WTC11 (cell line): ENCODE measurements around the gene CCDC74A. TPM values are rescaled to one million over a fixed set of nuclear protein-coding genes. Genes with fewer than 3 reads are reported as not detected.
"Not testable (repeated sequence)": the region's sequence is repeated elsewhere in the genome, so short reads cannot be mapped to it uniquely, and the experiment has no call there.

Source experiments
- ATAC-seq: fragments of 200-7000 bp; cut with Tn5 transposase; 2 replicates; pipeline ENCODE4 v1.10.0; 2021; ENCODE audit warnings: mild to moderate bottlenecking, moderate library complexity
- CTCF ChIA-PET: fragments of 300-600 bp; sonication (Branson Sonifier 250); formaldehyde crosslinking; loops from one replicate; lab custom pipeline; 2021; ENCODE audit warnings: antibody characterized with exemption; lab: Charles Lee
- POLR2A ChIA-PET: fragments of 350-600 bp; sonication (Branson Sonifier 250); formaldehyde crosslinking; loops from one replicate; lab custom pipeline; 2021; ENCODE audit warnings: antibody characterized with exemption; lab: Charles Lee
- DNase-seq: peaks from one replicate; pipeline ENCODE4 v3.0.0; 2021; ENCODE audit warnings: low spot score
- H3K27ac Mint-ChIP-seq: 2 replicates; pipeline ENCODE4 v1.8.0; 2021; ENCODE audit warnings: mixed read lengths
- H3K27me3 Mint-ChIP-seq: 2 replicates; pipeline ENCODE4 v1.8.0; 2021; ENCODE audit warnings: low read depth, mild to moderate bottlenecking, moderate library complexity, mixed read lengths
- H3K36me3 Mint-ChIP-seq: 2 replicates; pipeline ENCODE4 v1.8.0; 2021; ENCODE audit warnings: mixed read lengths
- H3K4me1 Mint-ChIP-seq: 2 replicates; pipeline ENCODE4 v1.8.0; 2022; ENCODE audit warnings: mixed read lengths
- H3K4me3 Mint-ChIP-seq: 2 replicates; pipeline ENCODE4 v1.8.0; 2021; ENCODE audit warnings: mild to moderate bottlenecking, moderate library complexity, mixed read lengths
- H3K9me3 Mint-ChIP-seq: 2 replicates; pipeline ENCODE4 v1.8.0; 2021; ENCODE audit warnings: mixed read lengths
- MXD4 ChIP-seq: fragments of 250-450 bp; sonication (Bioruptor Pico); IDR thresholded peaks from 2 replicates; pipeline ENCODE4 v1.8.0; 2021; ENCODE audit warnings: mild to moderate bottlenecking, moderate library complexity, borderline replicate concordance
- NFYB ChIP-seq: sonication (generic); formaldehyde crosslinking; conservative IDR thresholded peaks from 2 replicates; pipeline ENCODE4 v1.8.0; 2022; ENCODE audit warnings: low read depth, missing genetic modification reagents
- TP53 ChIP-seq: sonication (generic); formaldehyde crosslinking; IDR thresholded peaks from 2 replicates; pipeline ENCODE4 v1.8.1; 2023; ENCODE audit warnings: mild to moderate bottlenecking, missing genetic modification reagents
- ZNF396 ChIP-seq: fragments of 250-450 bp; sonication (Bioruptor Pico); IDR thresholded peaks from 2 replicates; pipeline ENCODE4 v1.8.0; 2021; ENCODE audit warnings: mild to moderate bottlenecking, moderate library complexity, borderline replicate concordance
- total RNA-seq: library from RNA; stranded (reverse); gene quantifications from 3 replicates; pipeline ENCODE4 v1.2.3, GENCODE V29; 2021
- TF ChIP-seq, protein P1 (sequence below): fragments of 250-450 bp; sonication (Bioruptor Pico); IDR thresholded peaks from 2 replicates; pipeline ENCODE4 v2.1.2; 2022; ENCODE audit warnings: mild to moderate bottlenecking, moderate library complexity
- TF ChIP-seq, protein P2 (sequence below): sonication (generic); formaldehyde crosslinking; IDR thresholded peaks from 2 replicates; pipeline ENCODE4 v1.8.0; 2023; ENCODE audit warnings: missing genetic modification reagents
- TF ChIP-seq, protein P3 (sequence below): sonication (generic); formaldehyde crosslinking; IDR thresholded peaks from 2 replicates; pipeline ENCODE4 v1.8.0; 2022; ENCODE audit warnings: mild to moderate bottlenecking, missing genetic modification reagents
- TF ChIP-seq, protein P4 (sequence below): sonication (generic); formaldehyde crosslinking; IDR thresholded peaks from 2 replicates; pipeline ENCODE4 v1.8.1; 2022; ENCODE audit warnings: low read depth, mild to moderate bottlenecking, moderate library complexity, missing genetic modification reagents, borderline replicate concordance

CCDC74A gene
- total RNA-seq, 1 experiment from 2014 or later, result 16.7 TPM

DNA sequence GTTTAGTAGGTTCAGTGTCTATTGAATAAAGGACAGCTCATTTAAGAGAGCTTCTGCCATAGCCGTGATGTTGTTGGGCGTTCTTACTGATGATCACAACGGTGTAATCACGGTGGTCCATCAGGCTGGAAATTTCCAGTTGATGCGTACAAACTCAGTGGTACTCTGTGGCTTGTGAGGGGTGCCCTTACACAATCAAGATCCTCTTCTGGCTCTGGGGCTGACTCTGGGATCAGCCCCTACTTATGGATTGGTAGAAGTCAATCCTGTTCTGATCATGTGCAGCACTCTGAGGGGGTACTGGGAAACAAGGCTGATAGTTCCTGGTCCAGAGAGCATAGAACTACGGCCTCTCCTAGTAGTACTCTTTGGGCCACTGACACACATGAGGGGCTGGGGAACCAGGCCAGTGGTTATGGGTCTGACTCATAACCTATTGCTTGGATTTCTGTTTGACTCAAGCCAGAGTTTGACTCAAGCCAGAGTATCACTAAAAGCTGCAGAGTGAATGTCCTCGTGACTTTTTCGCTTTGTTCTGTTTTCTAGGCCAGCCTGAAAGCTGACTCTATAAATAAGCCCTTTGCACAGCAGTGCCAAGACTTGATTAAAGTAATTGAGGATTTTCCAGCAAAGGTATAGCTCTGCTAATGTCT is 29.2 kb upstream of the CCDC74A start:
- DNase-seq, H3K9me3 Mint-ChIP-seq, H3K4me1 Mint-ChIP-seq, CTCF ChIA-PET, ATAC-seq, POLR2A ChIA-PET, H3K27me3 Mint-ChIP-seq, H3K4me3 Mint-ChIP-seq: not testable (repeated sequence)
- Mint-ChIP-seq H3K36me3 (peaks cover 39% of the 10 kb centered on the region), H3K27ac (peak overlapping the region; percentile 74; the same call in 1 of the 2 replicates)

DNA sequence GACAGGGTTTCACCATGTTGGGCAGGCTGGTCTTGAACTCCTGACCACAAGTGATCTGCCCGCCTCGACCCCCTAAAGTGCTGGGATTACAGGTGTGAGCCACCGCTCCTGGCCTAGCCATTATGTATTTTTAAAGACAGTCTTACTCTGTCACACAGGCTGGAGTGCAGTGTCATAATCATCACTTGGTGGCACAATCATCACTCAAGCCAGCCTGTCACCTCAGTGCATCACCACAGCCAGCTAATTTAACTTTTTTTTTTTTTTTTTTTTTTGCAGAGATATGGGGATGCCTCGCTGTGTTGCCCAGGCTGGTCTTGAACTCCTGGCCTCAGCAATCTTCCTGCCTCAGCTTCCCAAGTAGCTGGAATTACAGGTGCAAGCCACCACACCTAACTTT is 24.1 kb upstream of the CCDC74A start:
- ATAC-seq, H3K27me3 Mint-ChIP-seq, H3K4me1 Mint-ChIP-seq, H3K4me3 Mint-ChIP-seq, DNase-seq, H3K27ac Mint-ChIP-seq, H3K9me3 Mint-ChIP-seq: not testable (repeated sequence)
- ChIA-PET CTCF (interaction anchor here (0.8 kb wide), 1 partner anchor 11 kb away, joined by 3 read pairs; no protein-coding TSS in a partner anchor), POLR2A (interaction anchor here (0.7 kb wide), 1 partner anchor 14 kb away, joined by 6 read pairs; no protein-coding TSS in a partner anchor)
- peaks cover 57% of the 10 kb centered on the region for H3K36me3 Mint-ChIP-seq

DNA sequence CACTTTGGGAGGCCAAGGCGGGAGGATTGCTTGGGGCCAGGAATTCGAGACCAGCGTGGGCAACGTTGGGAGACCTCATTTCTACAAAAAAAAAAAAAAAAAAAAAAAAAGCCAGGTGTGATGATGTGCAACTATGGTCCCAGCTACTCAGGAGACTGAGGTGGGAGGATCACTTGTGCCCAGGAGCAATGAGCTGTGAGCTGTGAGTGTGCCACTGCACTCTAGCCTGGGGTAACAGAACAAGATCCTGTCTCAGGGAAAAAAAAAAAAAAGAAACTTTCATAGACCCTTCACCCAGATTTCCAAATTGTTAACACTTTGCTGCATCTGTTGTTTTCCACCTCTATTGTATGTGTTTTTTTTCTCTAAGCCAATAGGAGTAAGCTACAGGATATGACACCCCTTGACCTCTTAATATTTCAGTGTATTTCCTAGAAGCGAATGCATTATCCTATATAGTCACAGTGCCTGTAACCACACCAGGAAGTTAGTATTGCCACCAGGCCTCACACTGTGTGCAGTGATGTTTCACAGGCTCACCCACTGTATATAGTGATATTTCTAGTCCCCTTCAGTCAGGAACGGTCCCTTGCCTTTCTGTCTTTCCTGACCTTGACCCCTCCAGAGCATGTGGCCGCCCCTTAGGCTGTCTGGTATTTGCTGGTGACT is 23.5 kb upstream of the CCDC74A start:
- DNase-seq, H3K4me1 Mint-ChIP-seq, H3K4me3 Mint-ChIP-seq, ATAC-seq, H3K27ac Mint-ChIP-seq, H3K9me3 Mint-ChIP-seq, POLR2A ChIA-PET, H3K27me3 Mint-ChIP-seq: not testable (repeated sequence)
- peaks cover 51% of the 10 kb centered on the region for H3K36me3 Mint-ChIP-seq
- CTCF ChIA-PET, result interaction anchor here (0.6 kb wide), 1 partner anchor 13 kb away, joined by 4 read pairs; no protein-coding TSS in a partner anchor

DNA sequence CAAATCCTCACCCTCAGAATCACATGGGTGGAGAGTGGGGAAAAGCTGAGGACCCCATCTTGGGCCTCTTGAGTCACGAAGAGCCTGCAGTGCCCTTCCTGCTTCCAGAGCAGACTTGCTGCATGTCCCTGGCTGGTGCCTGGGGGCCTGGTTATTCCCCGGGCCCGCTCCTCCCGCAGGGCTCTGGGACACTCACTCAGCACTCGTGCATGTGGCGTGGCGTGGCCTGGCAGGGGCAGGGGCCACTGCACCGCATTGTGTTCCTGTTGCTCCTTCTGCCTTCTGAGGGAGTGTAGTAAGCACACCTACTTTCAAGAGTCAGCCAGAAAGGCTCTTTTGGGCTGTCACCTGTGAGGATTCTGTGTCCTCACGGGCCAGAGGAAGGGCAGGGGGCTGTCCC is 18.1 kb upstream of the CCDC74A start:
- H3K4me3 Mint-ChIP-seq, result no peak overlapping the region
- TF ChIP-seq, protein P1, sequence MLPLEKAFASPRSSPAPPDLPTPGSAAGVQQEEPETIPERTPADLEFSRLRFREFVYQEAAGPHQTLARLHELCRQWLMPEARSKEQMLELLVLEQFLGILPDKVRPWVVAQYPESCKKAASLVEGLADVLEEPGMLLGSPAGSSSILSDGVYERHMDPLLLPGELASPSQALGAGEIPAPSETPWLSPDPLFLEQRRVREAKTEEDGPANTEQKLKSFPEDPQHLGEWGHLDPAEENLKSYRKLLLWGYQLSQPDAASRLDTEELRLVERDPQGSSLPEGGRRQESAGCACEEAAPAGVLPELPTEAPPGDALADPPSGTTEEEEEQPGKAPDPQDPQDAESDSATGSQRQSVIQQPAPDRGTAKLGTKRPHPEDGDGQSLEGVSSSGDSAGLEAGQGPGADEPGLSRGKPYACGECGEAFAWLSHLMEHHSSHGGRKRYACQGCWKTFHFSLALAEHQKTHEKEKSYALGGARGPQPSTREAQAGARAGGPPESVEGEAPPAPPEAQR (CRISPR knock-in tag), result no peak
- TF ChIP-seq ZNF396 (CRISPR knock-in tag) (no peak), NFYB (CRISPR knock-in tag) (no peak), TP53 (CRISPR knock-in tag) (no peak), MXD4 (CRISPR knock-in tag) (no peak)
- TF ChIP-seq, protein P2, sequence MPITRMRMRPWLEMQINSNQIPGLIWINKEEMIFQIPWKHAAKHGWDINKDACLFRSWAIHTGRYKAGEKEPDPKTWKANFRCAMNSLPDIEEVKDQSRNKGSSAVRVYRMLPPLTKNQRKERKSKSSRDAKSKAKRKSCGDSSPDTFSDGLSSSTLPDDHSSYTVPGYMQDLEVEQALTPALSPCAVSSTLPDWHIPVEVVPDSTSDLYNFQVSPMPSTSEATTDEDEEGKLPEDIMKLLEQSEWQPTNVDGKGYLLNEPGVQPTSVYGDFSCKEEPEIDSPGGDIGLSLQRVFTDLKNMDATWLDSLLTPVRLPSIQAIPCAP (CRISPR knock-in tag), result no peak
- TF ChIP-seq, protein P3, sequence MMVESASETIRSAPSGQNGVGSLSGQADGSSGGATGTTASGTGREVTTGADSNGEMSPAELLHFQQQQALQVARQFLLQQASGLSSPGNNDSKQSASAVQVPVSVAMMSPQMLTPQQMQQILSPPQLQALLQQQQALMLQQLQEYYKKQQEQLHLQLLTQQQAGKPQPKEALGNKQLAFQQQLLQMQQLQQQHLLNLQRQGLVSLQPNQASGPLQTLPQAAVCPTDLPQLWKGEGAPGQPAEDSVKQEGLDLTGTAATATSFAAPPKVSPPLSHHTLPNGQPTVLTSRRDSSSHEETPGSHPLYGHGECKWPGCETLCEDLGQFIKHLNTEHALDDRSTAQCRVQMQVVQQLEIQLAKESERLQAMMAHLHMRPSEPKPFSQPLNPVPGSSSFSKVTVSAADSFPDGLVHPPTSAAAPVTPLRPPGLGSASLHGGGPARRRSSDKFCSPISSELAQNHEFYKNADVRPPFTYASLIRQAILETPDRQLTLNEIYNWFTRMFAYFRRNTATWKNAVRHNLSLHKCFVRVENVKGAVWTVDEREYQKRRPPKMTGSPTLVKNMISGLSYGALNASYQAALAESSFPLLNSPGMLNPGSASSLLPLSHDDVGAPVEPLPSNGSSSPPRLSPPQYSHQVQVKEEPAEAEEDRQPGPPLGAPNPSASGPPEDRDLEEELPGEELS (CRISPR knock-in tag), result no peak
- TF ChIP-seq, protein P4, sequence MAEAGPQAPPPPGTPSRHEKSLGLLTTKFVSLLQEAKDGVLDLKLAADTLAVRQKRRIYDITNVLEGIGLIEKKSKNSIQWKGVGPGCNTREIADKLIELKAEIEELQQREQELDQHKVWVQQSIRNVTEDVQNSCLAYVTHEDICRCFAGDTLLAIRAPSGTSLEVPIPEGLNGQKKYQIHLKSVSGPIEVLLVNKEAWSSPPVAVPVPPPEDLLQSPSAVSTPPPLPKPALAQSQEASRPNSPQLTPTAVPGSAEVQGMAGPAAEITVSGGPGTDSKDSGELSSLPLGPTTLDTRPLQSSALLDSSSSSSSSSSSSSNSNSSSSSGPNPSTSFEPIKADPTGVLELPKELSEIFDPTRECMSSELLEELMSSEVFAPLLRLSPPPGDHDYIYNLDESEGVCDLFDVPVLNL (CRISPR knock-in tag), result no peak
- H3K9me3 Mint-ChIP-seq, result no peaks in the 10 kb centered on the region
- H3K27me3 Mint-ChIP-seq, result no peaks in the 10 kb centered on the region; the same call in 1 of the 2 replicates
- no peaks in the 10 kb centered on the region for H3K4me1 Mint-ChIP-seq
- no peak overlapping the region for H3K27ac Mint-ChIP-seq
- ChIA-PET POLR2A (no interaction called here), CTCF (no interaction called here)
- DNase-seq (no peak), ATAC-seq (no peak)
- peaks cover 30% of the 10 kb centered on the region for H3K36me3 Mint-ChIP-seq

DNA sequence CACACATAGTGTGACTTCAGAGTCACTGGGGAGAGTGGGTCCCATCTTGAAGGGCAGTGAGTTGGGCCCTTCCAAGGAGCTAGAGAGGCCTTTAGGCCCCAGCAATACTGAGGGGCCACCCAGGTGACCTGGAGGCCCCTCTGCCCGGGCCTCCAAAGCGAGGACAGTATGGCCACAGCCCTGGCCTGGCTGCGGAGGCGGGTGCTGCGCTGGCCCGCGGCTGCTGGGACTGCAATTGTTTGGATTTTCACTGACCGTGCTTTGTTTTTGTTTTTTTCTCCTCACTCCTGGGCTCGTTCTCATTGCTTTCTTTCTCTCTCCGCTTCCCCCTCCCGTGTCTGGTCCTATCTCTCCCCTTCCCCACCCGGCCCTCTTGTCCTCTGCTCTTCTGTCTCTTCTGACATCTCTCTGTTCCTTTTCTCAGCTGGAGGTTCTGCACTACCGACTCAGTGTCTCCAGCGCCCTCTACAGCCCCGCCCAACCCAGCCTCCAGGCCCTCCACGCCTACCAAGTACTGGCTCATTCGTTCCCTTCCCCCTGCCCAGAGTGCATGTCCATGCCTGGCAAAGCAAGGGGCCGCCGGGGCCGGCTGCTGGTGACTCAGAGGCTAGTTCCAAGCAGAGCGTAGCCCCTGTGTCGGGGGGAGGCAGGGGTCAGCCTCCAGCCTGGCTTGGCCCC is 16.3 kb upstream of the CCDC74A start:
- H3K27me3 Mint-ChIP-seq, H3K4me3 Mint-ChIP-seq, DNase-seq, H3K27ac Mint-ChIP-seq, H3K9me3 Mint-ChIP-seq, H3K4me1 Mint-ChIP-seq: not testable (repeated sequence)
- H3K36me3 Mint-ChIP-seq, result peaks cover 21% of the 10 kb centered on the region
- peak; percentile 85 for ATAC-seq
- ChIA-PET POLR2A (interaction anchor here (0.5 kb wide), 1 partner anchor 23 kb away, joined by 7 read pairs; no protein-coding TSS in a partner anchor), CTCF (interaction anchor here (0.9 kb wide), 1 partner anchor 19 kb away, joined by 4 read pairs; no protein-coding TSS in a partner anchor)

DNA sequence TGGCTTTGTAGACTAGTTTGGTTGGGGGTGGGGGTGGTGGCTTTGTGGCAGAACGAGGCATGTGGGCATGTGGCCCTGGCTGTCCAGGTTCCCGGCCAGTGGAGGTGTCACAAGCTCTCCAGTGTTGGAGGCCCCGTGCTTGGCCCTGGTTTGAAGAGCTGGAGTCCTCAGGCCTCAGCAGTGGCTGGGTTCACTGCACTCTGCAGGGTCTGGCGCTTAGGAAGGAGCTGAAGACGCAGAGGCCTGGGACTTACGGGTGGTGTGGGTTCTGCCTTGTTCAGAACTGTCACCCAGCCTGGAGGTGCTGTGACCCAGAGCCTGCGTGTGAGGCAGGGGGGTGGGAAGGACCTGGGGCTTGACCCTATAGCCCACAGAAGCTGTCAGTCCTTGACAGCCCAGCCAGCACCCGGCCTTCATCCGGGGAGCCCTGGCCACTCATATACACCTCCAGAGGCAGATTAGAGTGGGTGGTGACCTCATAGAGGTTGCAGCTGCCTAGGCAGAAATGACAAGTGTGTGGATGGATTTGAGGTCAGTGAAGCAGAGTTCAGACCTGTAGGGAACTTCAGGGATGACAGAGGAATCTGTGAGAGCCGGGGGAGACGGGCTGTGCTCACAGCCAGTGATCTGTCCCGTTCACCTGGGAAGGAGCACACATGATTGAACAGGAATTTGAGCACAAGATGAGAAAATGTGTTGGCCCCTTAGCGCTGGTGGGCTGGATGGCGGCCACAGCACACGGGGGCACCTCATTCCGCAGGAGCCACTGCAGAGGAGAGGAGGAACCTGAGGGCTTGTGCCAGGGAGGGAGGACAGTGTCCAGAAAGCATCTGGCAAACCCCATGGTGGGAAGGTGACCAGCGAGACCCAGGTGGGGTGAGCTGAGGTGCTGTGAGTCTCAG is 15.5 kb upstream of the CCDC74A start:
- H3K27me3 Mint-ChIP-seq, DNase-seq, H3K4me3 Mint-ChIP-seq, ATAC-seq, H3K4me1 Mint-ChIP-seq, H3K9me3 Mint-ChIP-seq: not testable (repeated sequence)
- POLR2A ChIA-PET, result interaction anchor here (0.5 kb wide), 1 partner anchor 24 kb away, joined by 7 read pairs; no protein-coding TSS in a partner anchor
- CTCF ChIA-PET, result interaction anchor here (0.9 kb wide), 1 partner anchor 19 kb away, joined by 4 read pairs; no protein-coding TSS in a partner anchor
- Mint-ChIP-seq H3K27ac (peak overlapping the region; percentile 53; the same call in 1 of the 2 replicates), H3K36me3 (peaks cover 22% of the 10 kb centered on the region)
